ENCODE measurements around the gene KRT9. TPM values are rescaled to one million over a fixed set of nuclear protein-coding genes. Genes with fewer than 3 reads are reported as not detected.
"Not testable (repeated sequence)": the region's sequence is repeated elsewhere in the genome, so short reads cannot be mapped to it uniquely, and the experiment has no call there.

Gene KRT9
- polyA plus RNA-seq, 12 donors = 0.17 to 0.44 TPM; not detected in 10

DNA sequence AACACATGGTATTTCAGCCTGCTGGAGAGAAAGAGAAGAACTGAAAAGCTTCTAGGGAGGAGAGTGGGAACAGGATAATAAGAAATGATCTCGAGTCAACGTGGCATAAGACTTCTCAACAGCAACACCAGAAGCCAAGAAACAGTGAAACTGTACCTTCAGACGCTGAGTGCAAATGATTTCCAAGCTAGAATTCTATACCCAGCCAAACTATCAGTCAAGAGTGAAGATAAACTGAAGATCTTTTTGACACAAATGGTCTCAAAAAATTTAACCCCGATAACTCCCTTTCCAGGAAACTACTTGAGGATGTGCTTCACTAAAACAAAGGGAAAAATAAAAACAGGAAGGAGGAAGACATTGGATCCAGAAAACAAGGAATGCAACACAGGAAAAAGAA is 35.1 kb upstream of the KRT9 start:
- DNase-seq = not testable (repeated sequence)

DNA sequence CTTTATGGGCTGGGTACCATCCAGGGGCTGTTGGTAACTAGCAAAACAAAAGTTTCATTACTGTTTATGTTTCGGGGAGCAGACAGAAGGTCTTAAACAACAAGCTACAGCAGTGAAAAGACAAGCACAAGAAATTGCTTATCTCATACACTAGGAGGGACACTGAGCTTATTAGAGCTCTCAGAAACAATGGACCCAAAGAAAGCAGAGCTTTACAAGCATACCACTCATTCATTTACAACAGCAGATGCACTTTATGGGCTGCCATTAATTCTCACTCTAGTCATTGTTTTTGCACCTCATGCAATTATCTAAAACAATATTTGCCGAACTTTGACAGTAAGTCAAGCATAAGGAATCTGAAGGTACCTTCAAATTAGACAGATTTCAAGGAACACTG is 30.7 kb upstream of the KRT9 start:
- no peak for DNase-seq

DNA sequence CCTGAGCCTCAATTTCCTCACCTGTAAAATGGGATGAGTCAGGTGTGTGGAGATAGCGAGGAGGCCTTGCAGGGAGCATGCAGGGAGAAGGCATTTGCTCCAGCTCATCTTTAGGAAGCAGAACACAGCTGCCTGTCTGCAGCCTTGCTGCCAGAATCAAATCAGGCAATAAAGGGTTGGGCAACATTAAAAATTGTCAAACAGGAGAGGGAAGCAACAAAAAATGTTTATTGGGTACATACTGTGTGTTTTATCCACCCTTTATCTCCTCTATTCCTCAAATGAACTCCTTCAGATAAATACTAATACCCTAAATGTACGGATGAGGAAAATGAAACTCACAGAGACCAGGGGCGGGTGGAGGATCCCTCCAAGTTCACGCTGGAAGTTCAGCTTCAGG is 28.5 kb upstream of the KRT9 start:
- DNase-seq = no peak

DNA sequence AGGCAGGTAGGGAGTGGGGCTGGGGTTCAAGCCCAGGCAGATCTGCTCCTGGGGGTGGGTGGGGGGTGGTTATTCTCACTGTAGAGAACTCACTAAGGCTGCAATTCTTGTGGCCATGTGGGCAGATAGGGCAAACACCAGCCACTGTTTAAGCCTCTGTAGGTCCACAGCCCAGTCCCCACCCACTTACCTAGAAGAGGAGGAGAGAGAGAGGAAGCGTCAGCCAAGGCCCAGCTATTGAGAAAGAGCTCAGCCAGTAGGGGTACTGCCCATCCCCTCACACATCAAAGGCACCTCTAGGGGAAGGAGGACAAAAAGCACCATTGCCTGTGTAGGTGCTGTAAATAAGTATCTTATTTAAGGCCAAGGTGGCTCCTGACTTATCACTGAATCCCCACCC is 27.8 kb upstream of the KRT9 start:
- DNase-seq = no peak

GRCh38 chr17:41595585-41595984 is 23.7 kb upstream of the KRT9 start:
- DNase-seq = no peak

DNA sequence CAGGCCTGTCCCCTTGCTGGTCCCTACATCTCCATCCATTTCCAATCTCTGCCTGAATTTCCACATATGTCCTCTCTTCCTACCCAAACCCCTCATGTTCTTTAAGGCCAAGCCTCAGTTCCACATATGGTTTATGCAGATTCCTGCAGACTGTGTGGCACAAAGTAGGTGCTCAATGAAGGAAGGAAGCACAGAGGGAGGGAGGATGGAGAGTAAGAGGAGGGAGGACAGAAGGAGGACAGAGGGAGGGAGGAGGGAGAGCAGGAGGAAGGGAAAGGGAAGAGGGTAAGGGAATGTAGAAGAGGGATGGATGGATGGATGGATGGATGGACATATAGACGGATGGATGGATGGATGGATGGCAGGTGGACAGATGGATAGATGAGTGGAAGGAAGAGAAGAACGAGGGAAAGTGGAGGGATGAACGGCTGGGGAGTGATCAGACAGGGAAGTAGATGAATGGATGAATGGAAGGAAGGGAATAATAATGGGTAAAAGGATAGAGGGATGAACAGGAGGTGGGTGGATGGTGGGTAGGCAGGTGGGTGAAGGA is 22.6 kb upstream of the KRT9 start:
- no peak for DNase-seq

DNA sequence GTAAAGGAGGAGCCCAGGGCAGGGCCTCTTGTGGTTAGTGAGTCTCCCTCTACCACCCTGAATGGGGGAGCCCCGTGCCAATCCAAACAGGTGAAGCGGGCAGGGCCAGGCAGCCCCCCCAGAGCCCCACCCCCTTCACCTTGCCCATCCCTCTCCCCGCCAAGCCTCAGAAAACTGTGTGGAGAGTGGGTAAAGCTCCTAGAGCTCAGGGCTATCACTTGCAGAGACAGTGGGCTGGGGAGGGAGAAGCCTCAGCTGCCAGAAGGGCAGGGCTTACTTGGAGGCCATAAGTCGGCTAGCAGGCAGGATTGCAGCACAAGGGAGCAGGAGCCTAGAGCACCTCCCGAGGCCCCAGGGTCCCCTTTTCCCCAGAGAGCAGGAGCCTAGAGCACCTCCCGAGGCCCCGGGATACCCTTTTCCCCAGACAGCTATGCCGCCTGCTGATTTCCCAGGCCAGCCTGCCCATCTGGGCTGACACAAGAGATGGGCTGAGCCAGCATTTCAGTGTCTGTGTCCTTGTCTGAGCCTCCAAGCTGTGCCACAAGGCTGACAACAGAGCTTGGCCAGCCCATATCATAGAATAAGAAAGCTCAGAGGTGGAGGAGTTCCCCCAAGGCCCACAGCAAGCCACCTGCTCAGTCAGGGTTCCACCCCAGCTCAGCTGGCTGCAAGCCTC is 21.6 kb upstream of the KRT9 start:
- no peak for DNase-seq

DNA sequence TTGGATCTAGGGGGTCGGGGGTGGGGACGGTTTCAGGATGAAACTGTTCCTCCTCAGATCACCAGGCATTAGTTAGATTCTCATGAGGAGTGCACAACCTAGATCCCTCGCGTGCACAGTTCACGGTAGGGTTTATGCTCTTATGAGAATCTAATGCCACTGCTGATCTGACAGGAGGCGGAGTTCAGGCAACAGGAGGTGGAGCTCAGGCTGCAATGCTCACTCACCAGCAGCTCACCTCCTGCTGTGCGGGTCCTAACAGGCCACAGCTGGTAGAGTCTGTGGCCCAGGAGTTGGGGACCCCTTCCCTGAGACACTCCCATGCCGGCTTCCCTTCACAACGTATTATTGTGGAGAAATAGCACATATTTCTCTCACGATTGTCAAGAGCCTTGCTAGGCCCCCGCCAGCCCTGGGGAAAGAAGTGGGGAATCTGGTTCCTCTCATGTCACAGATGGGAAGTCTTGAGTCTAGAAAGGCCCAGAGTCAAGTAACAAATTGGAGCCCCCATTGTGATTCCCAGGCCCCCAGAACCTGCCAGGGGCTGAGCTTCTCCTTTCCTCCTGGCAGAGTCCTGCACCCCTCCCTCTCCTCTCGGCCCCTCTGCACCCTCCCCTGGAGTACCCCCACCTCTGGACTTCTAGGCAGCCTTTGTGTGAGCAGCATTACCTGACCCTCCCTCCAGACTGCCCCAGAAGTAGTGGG is 20.9 kb upstream of the KRT9 start:
- DNase-seq = no peak

DNA sequence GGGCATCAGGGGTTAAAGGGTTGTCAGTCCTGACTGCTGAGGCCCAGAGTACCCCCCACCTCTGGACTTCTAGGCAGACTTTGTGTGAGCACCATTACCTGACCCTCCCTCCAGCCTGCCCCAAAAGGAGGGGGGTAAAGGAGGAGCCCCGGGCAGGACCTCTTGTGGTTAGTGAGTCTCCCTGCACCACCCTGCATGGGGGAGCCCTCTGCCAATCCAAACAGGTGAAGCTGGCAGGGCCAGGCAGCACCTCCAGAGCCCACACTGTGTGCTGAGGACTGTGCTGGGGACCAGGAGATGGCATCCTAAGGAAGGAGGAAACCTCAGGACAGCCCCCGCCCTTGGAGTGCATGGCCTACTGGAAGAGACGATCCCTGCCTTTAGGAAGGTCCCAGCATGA is 17.4 kb upstream of the KRT9 start:
- DNase-seq = no peak

DNA sequence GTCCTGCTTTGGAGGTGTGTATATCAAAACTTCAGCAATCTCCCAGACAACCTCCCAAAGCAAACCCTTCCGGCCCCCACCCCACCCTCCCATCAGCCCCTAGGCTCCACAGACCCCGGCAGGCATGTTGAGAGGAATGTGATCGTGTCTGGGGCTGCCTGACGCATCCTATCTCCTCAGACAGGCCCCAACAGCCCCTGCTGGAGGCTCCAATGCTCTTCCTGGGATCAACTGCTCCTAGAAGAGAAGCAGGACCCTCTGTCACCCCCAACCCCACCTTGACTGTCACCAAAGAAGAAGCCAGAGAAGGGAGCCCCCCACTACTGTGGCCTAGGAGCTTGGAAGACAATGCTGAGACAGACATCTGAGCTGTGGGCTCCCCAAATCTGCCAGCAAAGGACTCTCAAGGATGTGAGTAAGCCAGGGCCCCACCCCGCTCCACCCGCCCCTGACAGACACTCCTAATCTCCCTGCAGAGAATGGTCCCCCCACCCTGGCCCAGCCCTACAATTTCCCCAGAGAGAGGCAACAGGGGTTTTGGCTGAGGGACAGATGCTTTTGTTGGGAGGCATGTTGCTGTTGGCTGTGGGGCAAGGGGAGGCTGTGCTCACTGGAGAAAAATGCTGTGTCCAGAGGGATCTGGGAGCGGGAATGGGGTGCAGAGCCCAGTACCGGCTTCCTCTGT is 16.4 kb upstream of the KRT9 start:
- DNase-seq = no peak

GRCh38 chr17:41586863-41587495 is 15.1 kb upstream of the KRT9 start, which contains the start of gene KRT14:
KRT14 (minus strand) TSS chr17:41586895; CDS start chr17:41586834, 61 bp downstream.
- DNase-seq = no peak

- no peak for DNase-seq
These were observed 13.6 kb upstream of the KRT9 start for GRCh38 chr17:41585301-41586056.

DNA sequence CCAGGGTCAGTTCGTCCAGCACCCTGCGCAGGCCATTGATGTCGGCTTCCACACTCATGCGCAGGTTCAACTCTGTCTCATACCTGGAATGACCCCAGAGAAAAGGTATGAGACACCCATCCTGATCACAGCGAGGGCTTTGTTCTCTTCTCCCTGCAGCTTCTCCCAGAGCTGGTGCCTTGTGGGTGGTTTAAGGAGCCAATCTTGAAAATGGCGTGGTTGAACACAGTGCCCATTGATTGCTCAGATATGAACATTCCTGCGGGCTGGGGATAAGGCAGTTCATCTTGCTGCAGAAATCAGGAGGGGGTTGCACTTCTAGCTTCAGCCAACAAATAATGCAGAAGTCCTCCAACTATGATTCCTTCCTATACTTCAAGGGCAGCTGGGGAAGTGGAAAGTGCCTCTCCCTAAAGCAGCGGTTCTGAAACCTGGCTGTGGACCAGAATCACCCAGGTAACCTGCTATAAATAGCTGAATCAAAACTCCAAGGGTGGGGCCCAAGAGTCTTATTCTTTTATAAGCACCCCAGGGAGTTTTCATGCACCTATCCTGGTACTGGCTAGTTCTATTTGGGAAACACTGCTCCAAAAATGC is 12.6 kb upstream of the KRT9 start:
- not testable (repeated sequence) for DNase-seq

- no peak for DNase-seq
These were observed 11.6 kb upstream of the KRT9 start for GRCh38 chr17:41583137-41584127.

- DNase-seq = not testable (repeated sequence)
These were observed 10.5 kb upstream of the KRT9 start for GRCh38 chr17:41582061-41582968.

DNA sequence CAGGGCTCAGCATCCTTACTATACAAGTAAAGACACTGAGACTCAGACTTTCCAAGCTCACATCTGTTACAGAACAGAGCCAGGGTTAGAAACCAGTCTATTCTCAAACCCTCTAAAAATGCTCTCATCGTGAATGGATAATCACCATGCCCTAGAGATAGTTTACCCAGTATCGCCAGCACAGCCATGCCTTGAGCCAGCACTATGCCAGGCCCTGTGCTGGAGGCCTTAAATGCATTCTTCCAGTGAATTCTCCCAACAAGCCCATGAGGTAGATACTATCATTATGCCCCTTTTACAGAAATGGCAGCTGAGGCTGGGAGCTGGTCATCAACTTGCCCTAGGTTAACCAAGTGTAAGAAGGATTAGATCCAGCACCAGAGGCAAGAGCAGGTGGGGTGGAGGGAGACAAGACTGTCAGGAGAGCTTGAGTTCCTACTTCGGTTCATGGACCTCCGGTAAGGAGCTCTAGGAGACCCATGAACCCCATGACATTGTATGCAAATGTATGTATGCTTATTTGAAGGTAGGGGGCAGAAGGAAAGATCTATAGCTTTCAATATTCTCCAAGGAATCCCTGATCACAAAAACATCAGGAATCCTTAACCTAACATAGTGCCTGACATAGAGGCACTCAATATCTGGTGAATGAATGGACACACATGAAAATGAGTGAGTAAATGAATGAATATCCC is 9.7 kb upstream of the KRT9 start:
- DNase-seq = no peak

DNA sequence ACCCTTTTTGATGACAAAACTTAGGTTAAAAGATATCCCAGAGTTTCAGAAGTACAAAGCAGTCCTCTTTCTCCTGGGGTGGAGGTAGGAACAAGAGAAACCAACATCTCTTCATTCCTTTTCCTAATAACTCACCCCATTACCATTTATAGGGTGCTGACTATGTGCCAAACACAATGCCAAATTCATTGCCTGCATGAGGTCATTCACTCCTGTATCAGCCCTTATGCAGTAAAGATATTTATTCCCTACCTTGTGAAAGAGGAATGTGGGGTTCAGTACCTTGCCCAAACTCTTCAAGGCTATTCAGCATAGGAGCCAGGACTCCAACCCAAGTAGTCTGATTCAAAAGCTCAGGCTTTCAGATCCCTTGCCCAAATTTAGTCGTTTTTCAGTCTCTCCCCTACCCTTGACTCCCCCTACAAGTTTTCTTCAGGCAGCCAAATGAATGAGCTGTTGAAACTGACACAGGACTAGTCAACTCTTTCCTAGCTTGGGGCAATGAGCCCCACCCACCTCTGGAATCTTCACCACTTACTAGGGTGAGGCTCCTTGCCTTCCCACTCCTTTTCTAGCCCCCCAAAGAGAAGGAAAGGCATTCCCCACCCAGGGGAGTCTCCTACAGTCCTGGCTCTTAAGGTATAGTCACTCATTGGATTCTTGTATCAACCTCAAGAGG is 9.0 kb upstream of the KRT9 start:
- DNase-seq = no peak

All from muscle of arm (tissue), 12 donors.